Measurements from ENCODE around the gene LMOD2.
A peak's percentile ranks its signal among the peaks of the same experiment; 100 is the strongest.
"Not testable (repeated sequence)": the region's sequence is repeated elsewhere in the genome, so short reads cannot be mapped to it uniquely, and the experiment has no call there.

Gene LMOD2, protein sequence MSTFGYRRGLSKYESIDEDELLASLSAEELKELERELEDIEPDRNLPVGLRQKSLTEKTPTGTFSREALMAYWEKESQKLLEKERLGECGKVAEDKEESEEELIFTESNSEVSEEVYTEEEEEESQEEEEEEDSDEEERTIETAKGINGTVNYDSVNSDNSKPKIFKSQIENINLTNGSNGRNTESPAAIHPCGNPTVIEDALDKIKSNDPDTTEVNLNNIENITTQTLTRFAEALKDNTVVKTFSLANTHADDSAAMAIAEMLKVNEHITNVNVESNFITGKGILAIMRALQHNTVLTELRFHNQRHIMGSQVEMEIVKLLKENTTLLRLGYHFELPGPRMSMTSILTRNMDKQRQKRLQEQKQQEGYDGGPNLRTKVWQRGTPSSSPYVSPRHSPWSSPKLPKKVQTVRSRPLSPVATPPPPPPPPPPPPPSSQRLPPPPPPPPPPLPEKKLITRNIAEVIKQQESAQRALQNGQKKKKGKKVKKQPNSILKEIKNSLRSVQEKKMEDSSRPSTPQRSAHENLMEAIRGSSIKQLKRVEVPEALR
- total RNA-seq = 0 reads per million in 2 donors

GRCh38 chr7:123655614-123656013 lies at the start of gene LMOD2:
TSS of gene LMOD2 (plus strand) at chr7:123655866. CDS start at chr7:123655964, 98 bp downstream.
- no peak for DNase-seq

DNA sequence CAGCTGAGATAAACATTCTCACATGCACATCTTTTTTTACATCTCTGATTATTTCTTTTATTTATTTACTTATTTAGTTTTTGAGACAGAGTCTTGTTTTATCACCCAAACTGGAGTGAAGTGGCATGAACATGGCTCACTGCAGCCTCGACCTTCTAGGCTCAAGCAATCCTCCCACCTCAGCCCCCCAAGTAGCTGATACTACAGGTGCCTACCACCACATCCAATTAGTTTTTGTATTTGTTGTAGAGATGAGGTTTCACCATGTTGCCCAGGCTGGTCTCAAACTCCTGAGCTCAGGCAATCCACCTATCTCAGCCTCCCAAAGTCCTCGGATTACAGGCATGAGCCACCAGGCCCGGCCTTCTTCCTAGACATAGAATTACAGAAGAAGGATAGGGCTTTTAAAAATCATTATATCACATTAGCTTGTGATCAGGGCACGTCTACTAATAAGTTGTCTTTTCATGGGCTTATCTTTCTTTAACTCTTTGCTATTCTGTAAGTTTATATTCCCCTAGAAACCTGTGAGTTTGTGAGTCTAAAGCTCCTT lies 48.2 kb upstream of the LMOD2 start:
- no peak for DNase-seq

DNA sequence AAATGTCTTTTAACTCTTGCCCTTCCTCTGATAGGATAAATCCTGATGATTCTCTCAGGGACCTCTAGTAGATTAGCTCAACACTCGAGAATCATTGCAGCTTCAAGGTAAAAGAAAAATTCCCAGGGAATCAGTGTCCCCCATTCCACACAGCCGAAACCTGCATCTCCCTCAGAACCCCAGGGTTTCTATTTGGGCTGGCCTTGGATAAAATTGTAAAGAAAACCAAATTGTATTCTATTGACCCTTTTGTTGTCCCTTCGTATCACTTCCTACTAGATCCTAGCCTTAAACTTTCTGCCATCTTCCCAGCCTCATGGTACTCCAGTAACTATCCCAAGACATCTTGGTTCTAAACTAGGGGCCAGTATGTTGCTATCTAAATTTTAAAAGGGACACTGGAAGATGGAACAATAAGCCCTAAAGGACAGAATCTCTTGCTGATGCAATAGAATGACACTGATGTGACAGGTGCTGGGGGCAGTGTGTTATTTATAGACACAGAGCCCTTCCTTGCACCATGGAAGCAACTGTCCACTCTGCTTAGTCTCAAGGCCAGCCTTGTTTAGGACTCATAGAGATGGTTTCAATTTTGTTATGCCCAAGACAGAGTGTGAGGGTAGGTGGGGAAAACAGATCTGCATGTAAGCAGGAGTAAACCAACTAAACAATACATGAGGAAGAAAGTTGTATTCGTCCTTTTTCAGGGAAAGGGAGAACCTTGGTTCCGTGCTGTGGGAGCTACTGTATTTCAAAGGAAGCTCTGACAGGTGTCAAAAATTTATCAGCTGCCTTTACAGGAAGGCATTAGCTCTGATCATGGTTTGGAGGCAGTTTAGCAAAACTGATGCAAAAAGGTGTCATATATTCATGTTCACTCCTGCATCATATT lies 46.4 kb upstream of the LMOD2 start:
- DNase-seq = no peak

GRCh38 chr7:123609883-123610239 lies 45.8 kb upstream of the LMOD2 start:
- no peak for DNase-seq

GRCh38 chr7:123612024-123612423 lies 43.6 kb upstream of the LMOD2 start:
- DNase-seq = no peak

DNA sequence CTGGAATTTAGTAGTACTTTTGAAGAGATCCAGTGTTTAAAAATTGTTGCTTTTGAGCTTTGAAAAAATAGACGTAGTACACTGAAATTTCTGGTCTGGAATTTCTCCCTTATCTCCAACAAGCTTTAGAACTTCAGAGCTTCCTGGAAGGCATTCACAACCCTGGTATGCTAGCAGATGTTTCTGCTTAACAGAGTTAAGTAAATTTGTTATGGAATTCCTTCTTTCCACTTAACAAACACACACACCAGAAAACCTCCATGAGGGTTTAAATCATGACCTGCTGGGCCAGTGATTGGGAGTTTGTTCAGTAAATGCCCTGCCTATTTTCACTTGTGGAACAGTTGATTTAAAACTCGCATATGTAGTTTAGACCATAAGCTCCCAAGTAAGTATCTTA lies 40.3 kb upstream of the LMOD2 start:
- DNase-seq = no peak

DNA sequence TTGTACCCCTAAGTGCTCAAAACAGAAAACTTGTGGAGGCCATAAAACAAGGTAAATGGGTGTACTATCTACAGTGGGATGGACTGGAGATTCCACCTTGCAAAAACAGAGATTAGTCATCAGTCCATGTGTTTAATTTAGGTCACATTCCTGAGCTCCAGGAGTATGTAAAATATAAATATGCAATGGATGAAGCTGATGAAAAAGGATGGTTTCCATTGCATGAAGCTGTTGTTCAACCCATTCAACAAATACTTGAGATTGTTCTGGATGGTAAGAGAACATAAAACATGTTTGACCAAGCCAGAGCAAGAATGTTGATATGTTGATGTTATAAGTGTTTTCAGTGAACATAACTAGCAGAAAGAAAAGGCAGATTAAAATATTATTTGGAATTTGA lies 39.4 kb upstream of the LMOD2 start:
- no peak for DNase-seq

- DNase-seq = no peak
Observed at GRCh38 chr7:123621707-123622106, 34.0 kb upstream of the LMOD2 start.

GRCh38 chr7:123622660-123623386 lies 32.8 kb upstream of the LMOD2 start:
- DNase-seq = no peak

DNA sequence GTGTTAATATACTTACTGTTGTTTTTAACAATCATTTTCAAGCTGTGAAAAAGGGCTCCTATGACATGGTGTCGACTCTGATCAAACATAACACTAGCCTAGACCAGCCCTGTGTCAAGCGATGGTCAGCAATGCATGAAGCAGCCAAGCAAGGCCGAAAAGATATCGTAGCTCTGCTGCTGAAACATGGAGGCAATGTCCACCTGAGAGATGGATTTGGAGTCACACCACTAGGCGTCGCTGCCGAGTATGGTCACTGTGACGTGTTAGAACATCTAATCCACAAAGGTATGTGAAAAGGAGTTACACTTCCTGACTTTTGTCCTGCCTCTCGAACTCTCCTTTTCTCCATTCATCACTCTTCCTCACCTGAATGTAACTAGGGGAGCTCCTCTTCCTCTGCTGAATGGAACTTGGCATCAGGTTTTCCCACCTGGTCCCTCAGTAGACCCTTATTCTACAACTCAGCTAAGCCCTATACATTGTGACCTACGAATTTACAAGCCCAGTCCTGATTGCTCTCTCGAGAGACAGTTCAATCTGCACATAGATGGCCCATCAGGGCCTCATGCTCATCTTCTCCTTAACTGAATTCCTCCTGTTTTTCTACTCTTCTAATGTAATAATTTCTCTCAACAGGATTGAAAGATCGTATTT lies 31.0 kb upstream of the LMOD2 start:
- DNase-seq = peak; percentile 4 to 60 (median 36)

DNA sequence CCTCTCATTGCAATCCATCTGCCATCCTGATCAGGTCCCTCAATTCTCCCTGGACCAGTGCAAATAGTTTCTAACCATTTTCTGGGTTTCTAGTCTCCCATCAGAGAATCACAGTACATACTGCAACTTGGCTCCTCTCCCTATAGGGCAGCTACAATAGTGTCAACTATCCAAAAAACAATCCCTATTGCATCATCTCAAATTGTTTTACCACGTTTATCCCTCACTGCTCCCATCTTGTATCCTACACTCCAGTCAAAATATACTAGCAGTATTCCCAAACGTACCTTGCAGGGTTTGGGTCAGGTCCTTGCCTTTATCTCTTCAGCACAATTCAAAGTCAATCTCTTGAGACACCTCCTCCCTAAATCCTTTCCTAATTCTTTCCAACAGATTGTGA lies 30.4 kb upstream of the LMOD2 start:
- DNase-seq = no peak

GRCh38 chr7:123627851-123628250 lies 27.8 kb upstream of the LMOD2 start:
- no peak for DNase-seq

DNA sequence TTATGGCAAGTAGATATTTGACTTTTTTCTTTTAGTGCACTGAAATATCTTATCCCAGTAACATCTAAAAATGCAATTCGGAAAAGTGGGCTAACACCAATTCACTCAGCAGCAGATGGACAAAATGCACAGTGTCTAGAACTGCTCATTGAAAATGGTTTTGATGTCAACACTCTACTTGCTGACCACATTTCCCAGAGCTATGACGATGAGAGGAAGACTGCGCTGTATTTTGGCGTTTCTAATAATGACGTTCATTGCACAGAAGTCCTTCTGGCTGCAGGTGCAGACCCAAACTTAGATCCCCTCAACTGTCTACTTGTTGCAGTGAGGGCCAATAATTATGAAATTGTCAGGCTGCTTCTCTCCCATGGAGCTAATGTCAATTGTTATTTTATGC lies 26.8 kb upstream of the LMOD2 start:
- DNase-seq = no peak

GRCh38 chr7:123629281-123629680 lies 26.4 kb upstream of the LMOD2 start:
- no peak for DNase-seq

- no peak for DNase-seq
Observed at GRCh38 chr7:123632808-123633207, 22.9 kb upstream of the LMOD2 start.

GRCh38 chr7:123633553-123633952 lies 22.1 kb upstream of the LMOD2 start:
- DNase-seq = no peak

- DNase-seq = not testable (repeated sequence)
Observed at GRCh38 chr7:123634011-123634573, 21.6 kb upstream of the LMOD2 start.

- DNase-seq = peak in 1 of 5 experiments; percentile 11
Observed at GRCh38 chr7:123635551-123636359, 19.9 kb upstream of the LMOD2 start.

GRCh38 chr7:123637203-123637602 lies 18.5 kb upstream of the LMOD2 start:
- DNase-seq = no peak

DNA sequence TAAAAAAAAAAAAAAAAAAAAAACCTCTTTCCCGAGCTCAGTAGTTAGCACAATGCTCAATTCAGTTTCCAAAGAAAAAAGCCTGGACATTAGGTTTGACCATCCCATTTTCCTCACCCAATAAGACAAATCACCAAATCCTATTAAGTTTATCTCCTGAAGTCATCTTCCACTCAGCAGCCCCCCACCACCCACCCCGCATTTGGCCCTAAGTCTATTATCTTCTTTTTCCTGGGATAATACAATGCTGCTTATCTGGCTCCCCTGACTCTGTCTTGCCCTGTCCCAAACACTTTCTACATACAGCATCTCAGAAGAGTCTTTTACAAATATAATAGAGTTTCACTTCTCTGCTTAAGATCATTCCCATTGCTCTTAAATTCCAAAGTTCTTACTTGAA lies 17.8 kb upstream of the LMOD2 start:
- DNase-seq = no peak

DNA sequence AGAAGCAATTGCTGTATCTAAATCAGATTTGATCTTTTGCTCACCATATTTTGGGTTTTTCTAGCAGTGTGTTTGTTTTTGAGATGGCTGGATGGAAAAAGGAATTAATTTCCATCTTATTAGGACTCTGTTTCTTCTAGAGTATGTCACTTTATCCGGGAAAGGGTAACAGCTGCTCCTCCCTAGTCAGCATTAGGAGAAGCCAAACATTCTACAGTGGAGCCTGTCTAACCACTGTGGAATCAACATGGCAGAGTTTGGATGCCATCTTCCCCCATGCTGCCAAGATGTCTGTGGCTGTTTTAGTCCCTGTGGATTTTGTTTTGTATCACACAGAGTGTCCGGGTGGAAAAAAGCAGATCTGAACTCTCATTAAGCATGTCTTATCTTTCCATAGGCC lies 16.0 kb upstream of the LMOD2 start:
- no peak for DNase-seq

Measured in T-helper 2 cell (primary cell).